GM19240 (cell line): ENCODE data around the gene DES.

Source experiments
- DNase-seq: peaks from one replicate; pipeline ENCODE4 v3.0.0; 2011; ENCODE audit warnings: low spot score; ENCODE audit not compliant: insufficient read length

Gene DES

GRCh38 chr2:219419331-219420197 is 1.4 kb downstream of the DES start:
- DNase-seq, result no peak

GRCh38 chr2:219420687-219421086 is 2.5 kb downstream of the DES start:
- no peak for DNase-seq

- DNase-seq, result no peak
Observed at GRCh38 chr2:219421323-219421722, 3.1 kb downstream of the DES start.

- DNase-seq, result no peak
Observed at GRCh38 chr2:219422952-219423534, 4.9 kb downstream of the DES start.

GRCh38 chr2:219423652-219424377 is 5.6 kb downstream of the DES start:
- no peak for DNase-seq

- no peak for DNase-seq
Observed at GRCh38 chr2:219425238-219426067, 7.3 kb downstream of the DES start.

- no peak for DNase-seq
Observed at GRCh38 chr2:219426068-219426443, 7.9 kb downstream of the DES start.

GRCh38 chr2:219426534-219427136 is 8.5 kb downstream of the DES start:
- DNase-seq, result no peak

GRCh38 chr2:219428469-219428868 is 10.3 kb downstream of the DES start:
- DNase-seq, result no peak

- no peak for DNase-seq
Observed at GRCh38 chr2:219429958-219430606, 11.9 kb downstream of the DES start.

GRCh38 chr2:219430633-219431615 is 12.7 kb downstream of the DES start:
- DNase-seq, result no peak

- DNase-seq, result no peak
Observed at GRCh38 chr2:219433666-219434467, 15.7 kb downstream of the DES start.

GRCh38 chr2:219434468-219434717 is 16.2 kb downstream of the DES start:
- DNase-seq, result no peak

- DNase-seq, result no peak
Observed at GRCh38 chr2:219434718-219435525, 16.7 kb downstream of the DES start, which contains the start of gene SPEG. SPEG (plus strand) TSS chr2:219434843; CDS start chr2:219434978, 135 bp downstream.

- DNase-seq, result no peak
Observed at GRCh38 chr2:219435701-219436100, 17.5 kb downstream of the DES start.

- no peak for DNase-seq
Observed at GRCh38 chr2:219436491-219436890, 18.3 kb downstream of the DES start.

GRCh38 chr2:219437141-219437540 is 19.0 kb downstream of the DES start:
- DNase-seq, result no peak

GRCh38 chr2:219437690-219438206 is 19.6 kb downstream of the DES start:
- no peak for DNase-seq
